Kidney (tissue), 14 donors: ENCODE data around the gene EHD4. TPM values are rescaled to one million over a fixed set of nuclear protein-coding genes. Genes with fewer than 3 reads are reported as not detected.
A peak's percentile ranks its signal among the peaks of the same experiment; 100 is the strongest.

Source experiments
- DNase-seq, 5 donors: peaks; one replicate each; pipeline ENCODE4 v3.0.0-alpha.2; 2013 to 2020
- FAIRE-seq: peaks from 2 replicates; lab custom pipeline; 2012; peaks lifted over from hg19 to GRCh38; lab: Jason Lieb, UNC
- H3K27ac ChIP-seq, 2 donors: one replicate each; pipeline ENCODE4 v1.7.0; 2013; ENCODE audit warnings: low read depth in 2 of 2, low read length in 2 of 2, inconsistent platforms in 1 of 2
- H3K27me3 ChIP-seq: one replicate; pipeline ENCODE4 v1.7.1; 2013; ENCODE audit warnings: low read length, inconsistent platforms; ENCODE audit not compliant: control insufficient read depth, insufficient read depth
- H3K36me3 ChIP-seq, 3 donors: one replicate each; pipeline versions ENCODE4 v1.7.0 to v1.7.1; 2013; ENCODE audit warnings: low read length in 3 of 3, control low read depth in 1 of 3, inconsistent platforms in 1 of 3; ENCODE audit not compliant: insufficient read depth in 3 of 3, control insufficient read depth in 2 of 3
- H3K4me1 ChIP-seq, 3 donors: one replicate each; pipeline versions ENCODE4 v1.7.0 to v1.7.1; 2013; ENCODE audit warnings: low read length in 3 of 3, inconsistent platforms in 1 of 3, low read depth in 1 of 3; ENCODE audit not compliant: control insufficient read depth in 2 of 3, insufficient read depth in 2 of 3
- H3K4me3 ChIP-seq, 3 donors: one replicate each; pipeline versions ENCODE4 v1.7.0 to v1.8.1; 2013; ENCODE audit warnings: low read length in 3 of 3, control low read depth in 1 of 3, inconsistent platforms in 1 of 3
- H3K9ac ChIP-seq, 3 donors: one replicate each; pipeline versions ENCODE4 v1.7.0 to v1.7.1; 2013; ENCODE audit warnings: low read length in 3 of 3, control low read depth in 1 of 3, inconsistent platforms in 1 of 3
- H3K9me3 ChIP-seq, 3 donors: one replicate each; pipeline versions ENCODE4 v1.7.0 to v1.7.1; 2013; ENCODE audit warnings: low read length in 3 of 3, control low read depth in 1 of 3, inconsistent platforms in 1 of 3; ENCODE audit not compliant: control insufficient read depth in 2 of 3, insufficient read depth in 1 of 3
- CTCF ChIP-seq: IDR thresholded peaks from 3 replicates; pipeline ENCODE4 v1.5.1; 2012; ENCODE audit warnings: mild to moderate bottlenecking, moderate library complexity, borderline replicate concordance; ENCODE audit not compliant: insufficient read depth; ENCODE audit errors: extremely low read depth
- intact Hi-C: fragments of 100-400 bp; cut with DNase I; formaldehyde crosslinking; loops from one replicate; pipeline ENCODE4 v1.11.1; 2022
- polyA plus RNA-seq: library from polyadenylated mRNA; stranded (reverse); fragments of 350-450 nt; fragmentation: Illumina TruSeq; extraction: RNeasy Lipid Tissue Mini Kit (QIAGEN cat#74804); gene quantifications from one replicate; pipeline ENCODE4 v1.2.3, GENCODE V29; 2014; ENCODE audit warnings: low read depth, low replicate concordance; ENCODE audit not compliant: insufficient read depth
- total RNA-seq: library from RNA; stranded (reverse); fragmentation: NEBNext Ultra II Directional; extraction: Animal tissue kit (Norgen Biotek cat#: 25700); gene quantifications from one replicate; pipeline ENCODE4 v1.2.1, GENCODE V29; 2021
- donor health status: control.
- donor health status: control.
- donor health status: control.
- donor health status: control.
- donor health status: control.
- donor health status: DM: yes; HTN: yes; CAD: no.
- donor health status: Normal renal cell carcinoma (clear cell type).

Gene EHD4
- total and polyA plus RNA-seq, 2 donors from 2014 or later, result 15.7 to 38.5 TPM

DNA sequence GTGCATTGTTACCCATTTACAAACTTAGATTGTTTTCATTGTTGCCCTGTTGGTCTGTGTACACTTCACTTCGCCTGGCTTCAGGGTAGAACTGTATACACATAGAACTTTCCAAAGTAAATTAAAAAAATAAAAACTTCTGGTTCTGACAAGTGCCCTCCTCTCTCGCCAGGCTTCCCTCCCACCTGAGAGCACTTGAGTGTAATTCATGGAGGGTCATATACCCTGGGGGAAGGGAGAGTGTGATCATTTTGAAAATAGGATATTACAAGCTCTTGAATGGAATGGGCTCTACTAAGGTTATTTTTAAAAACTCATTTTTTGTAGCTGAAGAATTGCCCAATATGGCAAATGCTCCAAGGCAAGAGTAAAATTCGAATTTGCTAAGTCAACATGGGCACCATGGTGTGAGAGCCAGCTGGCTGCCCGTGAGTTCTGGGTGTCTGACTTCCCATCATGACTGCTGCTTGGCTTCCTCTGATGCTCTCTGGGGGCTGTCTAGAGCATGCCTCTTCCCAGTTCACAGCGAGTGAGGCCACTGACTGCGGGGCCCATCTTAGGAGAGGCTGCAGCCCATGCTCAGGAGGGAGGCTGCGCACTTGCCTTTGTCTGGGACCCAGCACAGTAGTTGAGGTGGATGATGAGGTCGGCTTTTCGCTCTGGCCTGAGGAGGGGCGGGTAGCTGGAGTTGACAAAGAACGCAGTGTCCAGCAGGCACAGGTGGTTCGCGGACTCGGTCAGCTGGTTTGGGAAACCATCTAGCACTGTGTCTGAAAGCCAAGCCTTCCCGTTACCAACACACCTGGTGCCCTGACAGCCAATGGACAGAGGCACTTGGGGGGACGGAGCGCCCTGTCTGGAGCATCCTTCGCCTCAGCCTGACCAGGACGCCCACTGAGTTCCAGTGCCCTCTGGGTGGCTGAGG is 13.1 kb upstream of the EHD4 start:
- no peaks in the 10 kb centered on the region for H3K36me3 ChIP-seq
- H3K9ac ChIP-seq, result no peak overlapping the region
- no peak for TF ChIP-seq CTCF
- intact Hi-C loops, result no loop called here
- FAIRE-seq, result no peak
- H3K27me3 ChIP-seq, result no peaks in the 10 kb centered on the region
- DNase-seq, result peak in 1 of 5 donors; percentile 2
- no peaks in the 10 kb centered on the region for H3K4me1 ChIP-seq
- H3K4me3 ChIP-seq, result no peak overlapping the region
- H3K9me3 ChIP-seq, result no peaks in the 10 kb centered on the region
- no peak overlapping the region for H3K27ac ChIP-seq

- Histone ChIP-seq H3K9me3 (no peaks in the 10 kb centered on the region), H3K27ac (no peak overlapping the region), H3K36me3 (no peaks in the 10 kb centered on the region), H3K9ac (no peak overlapping the region), H3K4me1 (no peaks in the 10 kb centered on the region), H3K27me3 (no peaks in the 10 kb centered on the region), H3K4me3 (no peak overlapping the region)
- FAIRE-seq, result no peak
- TF ChIP-seq CTCF, result no peak
- intact Hi-C loops, result no loop called here
- DNase-seq, result peak in 1 of 5 donors; percentile 16
Measured at GRCh38 chr15:41984622-41985021, 12.3 kb upstream of the EHD4 start.

GRCh38 chr15:41983621-41984571 is 11.5 kb upstream of the EHD4 start:
- no peaks in the 10 kb centered on the region for H3K9me3 ChIP-seq
- FAIRE-seq, result no peak
- H3K36me3 ChIP-seq, result no peaks in the 10 kb centered on the region
- no peak for TF ChIP-seq CTCF
- no peak overlapping the region for H3K27ac ChIP-seq
- H3K27me3 ChIP-seq, result no peaks in the 10 kb centered on the region
- peak in 1 of 5 donors; percentile 22 for DNase-seq
- no peak overlapping the region for H3K9ac ChIP-seq
- H3K4me3 ChIP-seq, result no peak overlapping the region
- intact Hi-C loops, result no loop called here
- H3K4me1 ChIP-seq, result no peaks in the 10 kb centered on the region
